PFSK-1 (cell line): Measurements from ENCODE around the gene CD300A.

Source experiments
- POLR2AphosphoS5 ChIP-seq: IDR thresholded peaks from 2 replicates; pipeline ENCODE4 v1.6.1; 2012; ENCODE audit warnings: low read depth, mild to moderate bottlenecking, control low read depth, low read length, moderate library complexity
- REST ChIP-seq, 2 experiments: IDR thresholded peaks; 2 replicates each; pipeline versions ENCODE4 v1.6.1 to v1.8.0; 2011 to 2012; ENCODE audit warnings: low read depth in 2 of 2, low read length in 2 of 2, control low read depth in 1 of 2, inconsistent platforms in 1 of 2, mild to moderate bottlenecking in 1 of 2, moderate library complexity in 1 of 2; ENCODE audit not compliant: insufficient read depth in 1 of 2
- SIN3A ChIP-seq: IDR thresholded peaks from 2 replicates; pipeline ENCODE4 v1.6.1; 2012; ENCODE audit warnings: mild to moderate bottlenecking, low read length, moderate library complexity, borderline replicate concordance; ENCODE audit not compliant: insufficient read depth
- TAF1 ChIP-seq: IDR thresholded peaks from 2 replicates; pipeline ENCODE4 v1.6.1; 2012; ENCODE audit warnings: low read length, control low read depth, borderline replicate concordance; ENCODE audit not compliant: insufficient read depth

DNA sequence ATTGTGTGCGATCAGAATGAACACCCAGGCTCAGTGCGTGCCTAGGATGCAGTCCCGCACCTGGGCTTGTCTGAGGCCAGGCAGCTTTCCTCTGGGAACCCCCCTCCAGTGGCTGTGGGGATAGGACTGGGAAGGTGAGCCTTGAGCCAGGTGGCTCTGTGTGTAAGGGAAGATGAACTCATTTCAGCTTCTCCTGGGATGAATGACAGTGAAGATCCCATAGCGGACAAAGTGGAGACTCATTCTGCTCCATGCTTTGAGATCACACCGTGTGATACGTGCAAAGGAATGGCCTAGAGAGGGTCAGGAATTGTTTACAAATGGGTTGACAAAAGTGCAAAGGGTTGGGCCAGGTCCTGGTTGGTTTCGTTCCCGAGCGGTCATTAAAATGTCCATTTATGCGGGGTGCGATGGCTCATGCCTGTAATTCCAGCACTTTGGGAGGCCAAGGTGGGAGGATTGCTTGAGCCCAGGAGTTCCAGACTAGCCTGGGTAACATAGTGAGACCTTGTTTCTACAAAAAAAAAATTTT is 18.7 kb upstream of the CD300A start:
- TF ChIP-seq POLR2AphosphoS5 (no peak), REST (IDR thresholded peaks at IDR 0.05; ENCODE audit: insufficient read depth in 1 of 2, low read depth in 2 of 2, low read length in 2 of 2) (no peak), TAF1 (no peak), SIN3A (no peak)
